WTC11 (cell line): ENCODE results near the gene SFI1. TPM values are rescaled to one million over a fixed set of nuclear protein-coding genes. Genes with fewer than 3 reads are reported as not detected.

Experiments
- ATAC-seq: fragments of 200-7000 bp; cut with Tn5 transposase; 2 replicates; pipeline ENCODE4 v1.10.0; 2021; ENCODE audit warnings: mild to moderate bottlenecking, moderate library complexity
- CTCF ChIA-PET: fragments of 300-600 bp; sonication (Branson Sonifier 250); formaldehyde crosslinking; loops from one replicate; lab custom pipeline; 2021; ENCODE audit warnings: antibody characterized with exemption; lab: Charles Lee
- POLR2A ChIA-PET: fragments of 350-600 bp; sonication (Branson Sonifier 250); formaldehyde crosslinking; loops from one replicate; lab custom pipeline; 2021; ENCODE audit warnings: antibody characterized with exemption; lab: Charles Lee
- DNase-seq: peaks from one replicate; pipeline ENCODE4 v3.0.0; 2021; ENCODE audit warnings: low spot score
- H3K27ac Mint-ChIP-seq: 2 replicates; pipeline ENCODE4 v1.8.0; 2021; ENCODE audit warnings: mixed read lengths
- H3K27me3 Mint-ChIP-seq: 2 replicates; pipeline ENCODE4 v1.8.0; 2021; ENCODE audit warnings: low read depth, mild to moderate bottlenecking, moderate library complexity, mixed read lengths
- H3K36me3 Mint-ChIP-seq: 2 replicates; pipeline ENCODE4 v1.8.0; 2021; ENCODE audit warnings: mixed read lengths
- H3K4me1 Mint-ChIP-seq: 2 replicates; pipeline ENCODE4 v1.8.0; 2022; ENCODE audit warnings: mixed read lengths
- H3K4me3 Mint-ChIP-seq: 2 replicates; pipeline ENCODE4 v1.8.0; 2021; ENCODE audit warnings: mild to moderate bottlenecking, moderate library complexity, mixed read lengths
- H3K9me3 Mint-ChIP-seq: 2 replicates; pipeline ENCODE4 v1.8.0; 2021; ENCODE audit warnings: mixed read lengths
- AFF4 ChIP-seq: sonication (generic); formaldehyde crosslinking; IDR thresholded peaks from 2 replicates; pipeline ENCODE4 v1.8.1; 2023; ENCODE audit warnings: mild to moderate bottlenecking, missing genetic modification reagents, borderline replicate concordance
- ATF2 ChIP-seq: sonication (generic); formaldehyde crosslinking; IDR thresholded peaks from 2 replicates; pipeline ENCODE4 v1.8.1; 2022; ENCODE audit warnings: low read depth, missing genetic modification reagents, borderline replicate concordance
- CREM ChIP-seq: sonication (generic); formaldehyde crosslinking; IDR thresholded peaks from 2 replicates; pipeline ENCODE4 v1.8.1; 2022; ENCODE audit warnings: mild to moderate bottlenecking, missing genetic modification reagents, moderate library complexity
- ELF4 ChIP-seq: sonication (generic); formaldehyde crosslinking; IDR thresholded peaks from 2 replicates; pipeline ENCODE4 v1.8.1; 2022; ENCODE audit warnings: low read depth, mild to moderate bottlenecking, moderate library complexity, missing genetic modification reagents
- EMX1 ChIP-seq: fragments of 250-450 bp; sonication (Bioruptor Pico); IDR thresholded peaks from 2 replicates; pipeline ENCODE4 v1.8.0; 2021; ENCODE audit warnings: mild to moderate bottlenecking
- FOXK1 ChIP-seq: sonication (generic); formaldehyde crosslinking; IDR thresholded peaks from 2 replicates; pipeline ENCODE4 v1.8.0; 2022; ENCODE audit warnings: mild to moderate bottlenecking, moderate library complexity, missing genetic modification reagents
- FOXP1 ChIP-seq: sonication (generic); formaldehyde crosslinking; IDR thresholded peaks from 2 replicates; pipeline ENCODE4 v1.8.0; 2022; ENCODE audit warnings: missing genetic modification reagents, mild to moderate bottlenecking, moderate library complexity, borderline replicate concordance
- JAZF1 ChIP-seq: fragments of 250-450 bp; sonication (Bioruptor Pico); IDR thresholded peaks from 2 replicates; pipeline ENCODE4 v1.9.0; 2021; ENCODE audit warnings: moderate library complexity, mild to moderate bottlenecking, inconsistent platforms
- JUN ChIP-seq: sonication (generic); formaldehyde crosslinking; IDR thresholded peaks from 2 replicates; pipeline ENCODE4 v1.8.0; 2023; ENCODE audit warnings: mild to moderate bottlenecking, missing genetic modification reagents
- NFE2L1 ChIP-seq: sonication (generic); formaldehyde crosslinking; IDR thresholded peaks from 2 replicates; pipeline ENCODE4 v1.8.1; 2023; ENCODE audit warnings: missing genetic modification reagents
- NR3C1 ChIP-seq: sonication (generic); formaldehyde crosslinking; conservative IDR thresholded peaks from 2 replicates; pipeline ENCODE4 v1.8.1; 2023; ENCODE audit warnings: low read depth, mild to moderate bottlenecking, missing genetic modification reagents
- RELA ChIP-seq: sonication (generic); formaldehyde crosslinking; IDR thresholded peaks from 2 replicates; pipeline ENCODE4 v1.8.1; 2022; ENCODE audit warnings: missing genetic modification reagents, mild to moderate bottlenecking, borderline replicate concordance
- SMAD3 ChIP-seq: sonication (generic); formaldehyde crosslinking; IDR thresholded peaks from 2 replicates; pipeline ENCODE4 v1.8.0; 2022; ENCODE audit warnings: missing genetic modification reagents, mild to moderate bottlenecking, borderline replicate concordance
- STAT6 ChIP-seq: sonication (generic); formaldehyde crosslinking; conservative IDR thresholded peaks from 2 replicates; pipeline ENCODE4 v1.8.1; 2023; ENCODE audit warnings: mild to moderate bottlenecking, low read depth, missing genetic modification reagents, moderate library complexity
- ZNF138 ChIP-seq: sonication (generic); formaldehyde crosslinking; conservative IDR thresholded peaks from 2 replicates; pipeline ENCODE4 v1.8.1; 2022; ENCODE audit warnings: mild to moderate bottlenecking, moderate library complexity, missing genetic modification reagents
- ZNF219 ChIP-seq: sonication (generic); formaldehyde crosslinking; IDR thresholded peaks from 2 replicates; pipeline ENCODE4 v1.8.0; 2023; ENCODE audit warnings: missing genetic modification reagents, mild to moderate bottlenecking, borderline replicate concordance
- ZNF232 ChIP-seq: sonication (generic); formaldehyde crosslinking; IDR thresholded peaks from 2 replicates; pipeline ENCODE4 v1.8.0; 2022; ENCODE audit warnings: mild to moderate bottlenecking, missing genetic modification reagents
- ZNF263 ChIP-seq: sonication (generic); formaldehyde crosslinking; IDR thresholded peaks from 2 replicates; pipeline ENCODE4 v1.8.1; 2022; ENCODE audit warnings: low read depth, mild to moderate bottlenecking, moderate library complexity, missing genetic modification reagents
- ZNF317 ChIP-seq: sonication (generic); formaldehyde crosslinking; IDR thresholded peaks from 2 replicates; pipeline ENCODE4 v1.8.1; 2023; ENCODE audit warnings: low read depth, mild to moderate bottlenecking, moderate library complexity, missing genetic modification reagents, borderline replicate concordance
- total RNA-seq: library from RNA; stranded (reverse); gene quantifications from 3 replicates; pipeline ENCODE4 v1.2.3, GENCODE V29; 2021
- TF ChIP-seq, protein P1 (sequence below): fragments of 250-450 bp; sonication (Bioruptor Pico); IDR thresholded peaks from 2 replicates; pipeline ENCODE4 v1.9.0; 2021; ENCODE audit warnings: moderate library complexity, mild to moderate bottlenecking, inconsistent platforms, borderline replicate concordance

The SFI1 gene
- total RNA-seq, 1 experiment from 2014 or later, result 43.6 TPM

DNA sequence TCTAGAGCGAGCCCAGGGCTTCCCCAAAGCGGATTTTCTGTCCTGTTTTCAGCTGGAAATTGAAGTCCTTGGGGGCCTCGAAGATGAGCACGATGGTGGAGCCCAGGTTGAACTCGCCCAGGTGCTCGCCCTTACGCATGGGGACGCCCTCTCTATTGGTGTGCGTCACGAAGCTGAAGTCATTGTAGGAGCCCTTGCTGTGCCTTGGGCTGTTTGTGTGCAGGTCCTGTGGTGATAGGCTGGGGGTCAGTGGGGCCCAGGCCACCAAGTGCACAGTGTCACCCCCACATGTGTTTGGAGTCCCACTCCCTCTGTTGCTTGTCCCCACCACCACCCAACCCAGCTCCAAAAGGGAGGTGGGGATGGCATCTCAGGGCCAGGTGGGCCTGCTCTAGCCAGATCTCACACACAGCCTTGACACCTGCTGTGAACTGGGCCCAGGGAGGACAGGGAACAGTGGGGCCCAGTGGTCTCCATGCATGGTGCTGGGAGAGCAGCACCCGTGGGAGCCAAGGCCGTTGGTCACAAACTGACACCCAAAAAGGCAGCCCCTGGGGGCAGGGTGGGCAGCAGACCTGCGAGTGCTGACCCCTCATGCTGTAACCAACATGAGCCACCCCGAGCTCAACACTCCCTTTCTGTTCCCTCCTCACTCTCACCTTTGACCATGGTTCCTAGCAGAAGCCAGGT is 123.4 kb downstream of the SFI1 start:
- H3K4me3 Mint-ChIP-seq, result no peak overlapping the region
- POLR2A ChIA-PET, result no interaction called here
- TF ChIP-seq ZNF138 (no peak), ZNF232 (CRISPR knock-in tag) (no peak), ATF2 (CRISPR knock-in tag) (no peak), SMAD3 (CRISPR knock-in tag) (no peak), STAT6 (no peak), JAZF1 (CRISPR knock-in tag) (no peak), EMX1 (no peak), FOXK1 (no peak), ZNF263 (no peak), RELA (CRISPR knock-in tag) (no peak), ELF4 (no peak), AFF4 (CRISPR knock-in tag) (no peak), NR3C1 (CRISPR knock-in tag) (no peak), ZNF219 (CRISPR knock-in tag) (no peak), JUN (no peak), ZNF317 (CRISPR knock-in tag) (no peak), NFE2L1 (CRISPR knock-in tag) (no peak), FOXP1 (no peak), CREM (CRISPR knock-in tag) (no peak)
- TF ChIP-seq, protein P1, sequence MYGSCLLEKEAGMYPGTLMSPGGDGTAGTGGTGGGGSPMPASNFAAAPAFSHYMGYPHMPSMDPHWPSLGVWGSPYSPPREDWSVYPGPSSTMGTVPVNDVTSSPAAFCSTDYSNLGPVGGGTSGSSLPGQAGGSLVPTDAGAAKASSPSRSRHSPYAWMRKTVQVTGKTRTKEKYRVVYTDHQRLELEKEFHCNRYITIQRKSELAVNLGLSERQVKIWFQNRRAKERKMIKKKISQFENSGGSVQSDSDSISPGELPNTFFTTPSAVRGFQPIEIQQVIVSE, result no peak
- DNase-seq, result no peak
- H3K4me1 Mint-ChIP-seq, result peaks cover 6% of the 10 kb centered on the region
- H3K36me3 Mint-ChIP-seq, result peaks cover 24% of the 10 kb centered on the region
- no peak for ATAC-seq
- CTCF ChIA-PET, result interaction anchor here (2.3 kb wide), 1 partner anchor 11 kb away, joined by 8 read pairs; no protein-coding TSS in a partner anchor
- H3K27ac Mint-ChIP-seq, result peak overlapping the region; percentile 93; the same call in 1 of the 2 replicates
- H3K27me3 Mint-ChIP-seq, result no peaks in the 10 kb centered on the region
- H3K9me3 Mint-ChIP-seq, result no peaks in the 10 kb centered on the region
